Measurements from ENCODE around the gene PLBD1. TPM values are rescaled to one million over a fixed set of nuclear protein-coding genes. Genes with fewer than 3 reads are reported as not detected.

The PLBD1 gene
- total and polyA plus RNA-seq, 12 donors: 6.4 to 45.1 (median 27.6) TPM

GRCh38 chr12:14589169-14590004 is 21.7 kb upstream of the PLBD1 start:
- ATAC-seq (peak in 1 of 8 donors; percentile 55), DNase-seq (no peak)
- intact Hi-C loops (cut with DNase I): no loop called here
- H3K4me3 ChIP-seq: no peak overlapping the region
- peaks cover 0 to 4% (median 0%) of the 10 kb centered on the region in 11 donors for H3K9me3 ChIP-seq
- H3K36me3 ChIP-seq: no peaks in the 10 kb centered on the region
- no peaks in the 10 kb centered on the region for H3K27me3 ChIP-seq
- 87 to 88% methylated on average over 18 of the region's 18 CpGs for WGBS, 2 donors
- TF ChIP-seq CTCF (IDR thresholded peaks at IDR 0.05): no peak
- no peak overlapping the region for H3K27ac ChIP-seq
- H3K4me1 ChIP-seq: peaks cover 0 to 11% (median 0%) of the 10 kb centered on the region in 9 donors

GRCh38 chr12:14588571-14588970 is 20.9 kb upstream of the PLBD1 start:
- Histone ChIP-seq H3K4me1 (peaks cover 0 to 11% (median 0%) of the 10 kb centered on the region in 9 donors), H3K9me3 (no peaks in the 10 kb centered on the region), H3K27ac (no peak overlapping the region), H3K27me3 (no peaks in the 10 kb centered on the region), H3K36me3 (no peaks in the 10 kb centered on the region), H3K4me3 (no peak overlapping the region)
- WGBS, 2 donors: 85 to 87% methylated on average over 3 of the region's 3 CpGs
- DNase-seq (no peak), ATAC-seq (no peak)
- no peak for TF ChIP-seq CTCF (IDR thresholded peaks at IDR 0.05)
- intact Hi-C loops (cut with DNase I): no loop called here

GRCh38 chr12:14578646-14579045 is 11.0 kb upstream of the PLBD1 start:
- WGBS, 2 donors: 90 to 93% methylated on average over 8 of the region's 8 CpGs
- intact Hi-C loops (cut with DNase I): no loop called here
- DNase-seq (no peak), ATAC-seq (no peak)
- Histone ChIP-seq H3K36me3 (peaks cover 0 to 5% (median 0%) of the 10 kb centered on the region in 9 donors), H3K4me3 (no peak overlapping the region), H3K27me3 (no peaks in the 10 kb centered on the region), H3K4me1 (peaks cover 0 to 41% (median 0%) of the 10 kb centered on the region in 9 donors), H3K9me3 (no peaks in the 10 kb centered on the region), H3K27ac (no peak overlapping the region)
- TF ChIP-seq CTCF (IDR thresholded peaks at IDR 0.05): no peak

- intact Hi-C loops (cut with DNase I): no loop called here
- ATAC-seq (no peak), DNase-seq (no peak)
- WGBS, 2 donors: 84 to 92% methylated on average over 1 of the region's 1 CpG
- peaks cover 0 to 3% (median 0%) of the 10 kb centered on the region in 9 donors for H3K36me3 ChIP-seq
- H3K4me1 ChIP-seq: peaks cover 0 to 41% (median 4%) of the 10 kb centered on the region in 9 donors
- H3K9me3 ChIP-seq: no peaks in the 10 kb centered on the region
- no peak overlapping the region for H3K27ac ChIP-seq
- no peak overlapping the region for H3K4me3 ChIP-seq
- no peak for TF ChIP-seq CTCF (IDR thresholded peaks at IDR 0.05)
- H3K27me3 ChIP-seq: no peaks in the 10 kb centered on the region
Observed at GRCh38 chr12:14577344-14577743, 9.7 kb upstream of the PLBD1 start.

Measured in heart right ventricle (tissue), 16 donors.